Iris pigment epithelial cell (primary cell): ENCODE measurements around the gene SYNGR2.

Experiments
- DNase-seq: peaks from one replicate; pipeline ENCODE4 v3.0.0-alpha.2; 2011; ENCODE audit warnings: low read depth

Gene SYNGR2

GRCh38 chr17:78204387-78205123 is 36.2 kb downstream of the SYNGR2 start:
- no peak for DNase-seq

- DNase-seq = no peak
Observed at GRCh38 chr17:78205124-78205775, 36.9 kb downstream of the SYNGR2 start.

GRCh38 chr17:78206298-78206697 is 37.9 kb downstream of the SYNGR2 start:
- no peak for DNase-seq

GRCh38 chr17:78208486-78208885 is 40.1 kb downstream of the SYNGR2 start:
- DNase-seq = no peak

- DNase-seq = no peak
Observed at GRCh38 chr17:78210111-78210510, 41.7 kb downstream of the SYNGR2 start.

- no peak for DNase-seq
Observed at GRCh38 chr17:78211032-78211431, 42.7 kb downstream of the SYNGR2 start.

- peak; percentile 83 for DNase-seq
Observed at GRCh38 chr17:78214016-78214705, 45.8 kb downstream of the SYNGR2 start, which contains the start of gene BIRC5. TSS of gene BIRC5 (plus strand) at chr17:78214253. CDS start at chr17:78214317, 64 bp downstream.

GRCh38 chr17:78214706-78215061 is 46.3 kb downstream of the SYNGR2 start:
- DNase-seq = no peak

GRCh38 chr17:78219396-78220150 is 51.2 kb downstream of the SYNGR2 start:
- DNase-seq = no peak
